Small intestine (tissue), 7 donors: ENCODE results near the gene GSX2. TPM values are rescaled to one million over a fixed set of nuclear protein-coding genes. Genes with fewer than 3 reads are reported as not detected.

Source experiments
- DNase-seq, 2 donors: peaks; one replicate each; pipeline versions ENCODE4 v3.0.0 to v3.0.0-alpha.2; 2013
- FAIRE-seq: peaks from 2 replicates; lab custom pipeline; 2012; peaks lifted over from hg19 to GRCh38; lab: Jason Lieb, UNC
- H3K27ac ChIP-seq, 3 donors: one replicate each; pipeline ENCODE4 v1.5.1; 2013; ENCODE audit warnings: low read length in 2 of 3, mild to moderate bottlenecking in 2 of 3, control low read depth in 1 of 3, inconsistent platforms in 1 of 3, low read depth in 1 of 3, moderate library complexity in 1 of 3
- H3K27me3 ChIP-seq, 3 donors: one replicate each; pipeline ENCODE4 v1.6.1; 2013; ENCODE audit warnings: low read length in 3 of 3, inconsistent platforms in 1 of 3; ENCODE audit not compliant: control insufficient read depth in 3 of 3, insufficient read depth in 3 of 3
- H3K36me3 ChIP-seq, 3 donors: one replicate each; pipeline ENCODE4 v1.6.1; 2013; ENCODE audit warnings: low read length in 3 of 3, inconsistent platforms in 1 of 3, low read depth in 1 of 3, mild to moderate bottlenecking in 1 of 3, moderate library complexity in 1 of 3; ENCODE audit not compliant: control insufficient read depth in 3 of 3, insufficient read depth in 2 of 3
- H3K4me1 ChIP-seq, 3 donors: one replicate each; pipeline ENCODE4 v1.6.1; 2013; ENCODE audit warnings: low read length in 2 of 3, inconsistent platforms in 1 of 3, low read depth in 1 of 3, mild to moderate bottlenecking in 1 of 3, moderate library complexity in 1 of 3; ENCODE audit not compliant: control insufficient read depth in 3 of 3, insufficient read depth in 2 of 3
- H3K4me3 ChIP-seq, 3 donors: one replicate each; pipeline ENCODE4 v1.5.1; 2013; ENCODE audit warnings: low read length in 3 of 3, control low read depth in 1 of 3, inconsistent platforms in 1 of 3, low read depth in 1 of 3, mild to moderate bottlenecking in 1 of 3, moderate library complexity in 1 of 3
- H3K9me3 ChIP-seq, 2 donors: one replicate each; pipeline ENCODE4 v1.6.1; 2013; ENCODE audit warnings: low read depth in 1 of 2, low read length in 1 of 2; ENCODE audit not compliant: control insufficient read depth in 2 of 2, insufficient read depth in 1 of 2
- WGBS, 3 donors: extraction: QIAGEN DNeasy Blood & Tissue Kit; methylation state at CpG; one replicate each; pipeline ENCODE4 v1.1.7; 2013; 5-methylcytosine and 5-hydroxymethylcytosine counted together
- polyA plus RNA-seq, 4 donors: library from polyadenylated mRNA; stranded (reverse) in 3 of 4; unstranded in 1 of 4; fragments of 200-250 nt in 3 of 4; fragments of 120-200 nt in 1 of 4; gene quantifications; one replicate each; pipeline versions ENCODE4 v1.2.1 to v1.2.3, GENCODE V29; 2013
- donor health status: healthy with polysubstance abuse.
- donor health status: control.
- donor health status: control.
- donor health status: Bipolar disorder and iron deficiency.
- donor health status: healthy.

GSX2 gene
- polyA plus RNA-seq, 4 donors: not detected

DNA sequence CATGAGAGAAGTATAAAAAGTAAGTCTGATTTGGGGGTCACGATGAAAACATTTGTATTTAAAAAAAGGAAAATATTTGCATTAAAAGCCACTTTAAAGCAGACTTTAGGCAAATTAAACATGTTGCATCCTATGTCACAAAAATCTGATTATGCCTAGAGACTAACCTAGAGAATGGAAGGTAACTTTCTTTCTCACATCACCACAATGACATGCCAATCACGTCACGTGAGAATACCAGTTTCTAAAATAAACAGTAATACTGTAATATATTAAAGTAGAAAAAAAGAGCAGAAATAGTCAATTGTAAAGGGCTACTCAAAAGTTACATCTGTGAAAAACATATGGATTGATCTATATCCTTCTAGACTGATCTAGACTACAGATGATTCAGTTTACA, 38.9 kb upstream of the GSX2 start:
- FAIRE-seq (no peak), DNase-seq (no peak)
- Histone ChIP-seq H3K4me3 (no peak overlapping the region), H3K27me3 (no peaks in the 10 kb centered on the region), H3K4me1 (peaks cover 0 to 10% (median 5%) of the 10 kb centered on the region in 3 donors), H3K27ac (no peak overlapping the region), H3K9me3 (no peaks in the 10 kb centered on the region), H3K36me3 (no peaks in the 10 kb centered on the region)
- 52 to 64% (median 57%) methylated on average over 3 of the region's 3 CpGs for WGBS, 3 donors

DNA sequence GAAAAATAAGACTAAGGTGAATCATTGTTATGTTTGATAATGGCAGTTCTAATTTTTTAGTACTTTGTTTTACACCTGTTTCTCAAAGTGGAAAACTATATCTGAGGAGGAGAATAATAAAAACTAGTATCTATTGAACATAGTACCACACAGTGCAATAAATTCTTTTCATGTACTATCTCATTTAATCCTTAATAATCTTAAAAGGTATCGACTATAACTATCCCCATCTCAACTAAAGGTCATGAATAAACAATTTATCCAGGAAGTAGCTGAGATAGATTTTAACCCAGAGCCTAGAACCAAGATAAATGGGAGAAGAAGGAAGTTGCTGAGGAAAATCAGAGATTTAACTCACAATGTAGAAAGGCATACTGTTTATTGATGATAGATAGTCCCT, 38.1 kb upstream of the GSX2 start:
- Histone ChIP-seq H3K4me1 (peaks cover 5 to 12% (median 5%) of the 10 kb centered on the region in 3 donors), H3K9me3 (no peaks in the 10 kb centered on the region), H3K4me3 (peak overlapping the region in 2 of 3 donors; percentile 88 to 96), H3K36me3 (no peaks in the 10 kb centered on the region), H3K27me3 (no peaks in the 10 kb centered on the region), H3K27ac (peak overlapping the region in 1 of 3 donors; percentile 79)
- 13 to 60% (median 32%) methylated on average over 1 of the region's 1 CpG for WGBS, 3 donors
- FAIRE-seq: no peak
- DNase-seq: peak; percentile 15 to 40

- no peaks in the 10 kb centered on the region for H3K36me3 ChIP-seq
- no peaks in the 10 kb centered on the region for H3K27me3 ChIP-seq
- FAIRE-seq: no peak
- peak overlapping the region in 2 of 3 donors; percentile 88 to 96 for H3K4me3 ChIP-seq
- H3K27ac ChIP-seq: peak overlapping the region in 1 of 3 donors; percentile 79
- 13 to 39% (median 23%) methylated on average over 3 of the region's 3 CpGs for WGBS, 3 donors
- DNase-seq: peak; percentile 47 to 65
- H3K4me1 ChIP-seq: peaks cover 2 to 12% (median 7%) of the 10 kb centered on the region in 3 donors
- H3K9me3 ChIP-seq: no peaks in the 10 kb centered on the region
Observed at GRCh38 chr4:54062392-54062791, 37.6 kb upstream of the GSX2 start.

DNA sequence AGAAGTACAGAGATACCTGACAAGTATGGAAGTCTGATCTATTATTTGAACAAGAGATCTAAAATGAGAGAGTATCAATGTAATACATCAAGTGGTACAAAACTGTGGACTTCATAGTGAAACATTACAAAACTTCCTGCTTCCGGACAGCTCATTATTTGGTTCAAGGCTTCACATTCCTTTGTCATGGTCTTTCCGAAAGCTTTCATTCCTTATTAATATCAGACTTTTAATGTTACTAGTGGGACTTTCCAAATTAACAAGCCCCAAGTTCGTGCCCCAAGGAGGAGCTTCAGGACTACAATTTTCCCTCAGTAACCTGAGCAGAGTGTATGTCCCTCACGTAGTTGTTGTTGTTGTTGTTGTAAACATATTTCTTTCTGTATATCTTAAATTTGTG, 36.7 kb upstream of the GSX2 start:
- H3K27me3 ChIP-seq: no peaks in the 10 kb centered on the region
- DNase-seq: peak; percentile 29 to 48
- peaks cover 2 to 9% (median 7%) of the 10 kb centered on the region in 3 donors for H3K4me1 ChIP-seq
- H3K27ac ChIP-seq: peak overlapping the region; percentile 33 to 99 (median 79)
- WGBS, 3 donors: 0 to 1% (median 0%) methylated on average over 4 of the region's 4 CpGs
- H3K4me3 ChIP-seq: peak overlapping the region; percentile 88 to 96 (median 96)
- H3K9me3 ChIP-seq: peaks cover 0 to 2% of the 10 kb centered on the region in 2 donors
- no peak for FAIRE-seq
- no peaks in the 10 kb centered on the region for H3K36me3 ChIP-seq

GRCh38 chr4:54063737-54064316, 36.1 kb upstream of the GSX2 start:
- peak overlapping the region; percentile 79 to 99 (median 92) for H3K27ac ChIP-seq
- peaks cover 0 to 2% of the 10 kb centered on the region in 2 donors for H3K9me3 ChIP-seq
- no peaks in the 10 kb centered on the region for H3K27me3 ChIP-seq
- peaks cover 2 to 9% (median 7%) of the 10 kb centered on the region in 3 donors for H3K4me1 ChIP-seq
- 0 to 1% (median 1%) methylated on average over 33 to 38 of the region's 38 CpGs for WGBS, 3 donors
- FAIRE-seq (no peak), DNase-seq (peak; percentile 28 to 75)
- H3K36me3 ChIP-seq: no peaks in the 10 kb centered on the region
- peak overlapping the region; percentile 88 to 96 (median 96) for H3K4me3 ChIP-seq

- H3K4me3 ChIP-seq: peak within 1 kb of the TSS; percentile 88 to 96 (median 96)
- no peaks in the 10 kb centered on the region for H3K27me3 ChIP-seq
- peaks cover 0 to 2% of the 10 kb centered on the region in 2 donors for H3K9me3 ChIP-seq
- DNase-seq (peak; percentile 94 to 98), FAIRE-seq (no peak)
- peak within 1 kb of the TSS; percentile 79 to 99 (median 92) for H3K27ac ChIP-seq
- H3K36me3 ChIP-seq: no peaks in the 10 kb centered on the region
- 0 to 1% (median 1%) methylated on average over 65 to 87 of the region's 87 CpGs for WGBS, 3 donors
- peaks cover 0 to 9% (median 7%) of the 10 kb centered on the region in 3 donors for H3K4me1 ChIP-seq
Observed at GRCh38 chr4:54064317-54065111, 35.4 kb upstream of the GSX2 start, which contains the start of gene CHIC2. TSS of gene CHIC2 (minus strand) at chr4:54064605. CDS start at chr4:54064300, 305 bp downstream.

DNA sequence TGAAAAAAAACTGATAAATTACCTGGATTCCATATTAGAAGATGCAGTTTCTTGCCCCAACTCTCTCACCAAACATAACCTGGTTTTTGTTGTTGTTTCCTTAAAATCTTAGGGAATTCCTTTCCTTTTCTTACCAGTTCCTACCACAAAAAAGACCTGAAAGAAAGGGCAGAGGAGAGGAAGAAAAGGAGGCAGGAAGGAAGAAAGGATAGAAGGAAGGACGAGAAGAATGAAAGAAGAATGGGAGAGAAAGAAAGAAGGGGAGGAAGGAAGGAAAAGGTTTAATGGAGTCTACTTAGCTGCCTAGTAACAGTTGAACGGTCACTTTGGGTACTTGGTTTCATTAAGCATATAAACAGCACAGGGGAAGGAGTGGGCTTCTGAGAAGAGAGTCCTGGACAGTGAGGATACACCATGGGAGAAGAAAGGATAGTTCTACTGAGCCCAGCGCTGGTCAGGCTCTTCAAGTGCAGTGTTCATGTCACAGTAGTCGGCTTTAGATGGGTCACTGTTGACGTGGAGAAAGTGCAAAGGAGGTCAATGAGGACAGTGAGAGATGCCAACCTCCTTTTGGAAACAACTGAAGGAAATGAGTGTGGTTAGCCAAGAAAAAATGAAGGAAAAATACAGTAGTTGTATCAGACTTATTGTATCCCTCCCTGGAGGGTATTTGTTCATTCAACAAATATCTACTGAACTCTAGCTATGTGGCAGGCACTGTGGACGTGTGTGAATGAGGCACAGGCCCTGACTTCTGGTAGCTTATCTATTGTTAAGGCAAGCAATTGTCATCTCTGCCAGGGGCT, 34.5 kb upstream of the GSX2 start:
- FAIRE-seq (no peak), DNase-seq (no peak)
- Histone ChIP-seq H3K9me3 (peaks cover 0 to 2% of the 10 kb centered on the region in 2 donors), H3K27me3 (no peaks in the 10 kb centered on the region), H3K36me3 (no peaks in the 10 kb centered on the region), H3K4me3 (no peak overlapping the region), H3K4me1 (peaks cover 0 to 9% (median 7%) of the 10 kb centered on the region in 3 donors), H3K27ac (peak overlapping the region in 1 of 3 donors; percentile 99)
- 64 to 83% (median 75%) methylated on average over 6 of the region's 6 CpGs for WGBS, 3 donors

DNA sequence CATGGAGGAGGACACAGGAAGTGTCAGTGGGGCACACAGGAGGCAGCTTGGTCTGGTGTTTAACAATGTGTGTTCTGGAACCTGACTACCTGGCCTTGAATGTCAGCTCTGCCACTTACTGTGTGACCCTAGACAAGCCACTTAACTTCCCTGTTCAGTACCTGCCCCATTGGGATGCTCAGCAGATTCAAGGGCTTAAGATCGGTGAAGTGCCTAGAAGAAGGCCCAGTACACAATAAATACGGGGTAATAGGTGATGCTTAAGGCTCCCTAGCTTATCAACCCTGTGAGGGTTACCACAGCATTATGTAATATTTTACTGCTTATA, 33.9 kb upstream of the GSX2 start:
- 75 to 90% (median 77%) methylated on average over 2 of the region's 2 CpGs for WGBS, 3 donors
- no peak for FAIRE-seq
- peaks cover 0 to 9% (median 7%) of the 10 kb centered on the region in 3 donors for H3K4me1 ChIP-seq

More for the DNA sequence above, 33.9 kb upstream of the GSX2 start:
- H3K4me3 ChIP-seq: no peak overlapping the region
- no peaks in the 10 kb centered on the region for H3K27me3 ChIP-seq
- H3K9me3 ChIP-seq: peaks cover 0 to 2% of the 10 kb centered on the region in 2 donors
- no peaks in the 10 kb centered on the region for H3K36me3 ChIP-seq
- H3K27ac ChIP-seq: peak overlapping the region in 1 of 3 donors; percentile 76
- DNase-seq: no peak
